ENCODE measurements around the gene DAB2IP. TPM values are rescaled to one million over a fixed set of nuclear protein-coding genes. Genes with fewer than 3 reads are reported as not detected.

Gene DAB2IP
- total RNA-seq, 1 experiment from 2014 or later: 31.0 TPM

DNA sequence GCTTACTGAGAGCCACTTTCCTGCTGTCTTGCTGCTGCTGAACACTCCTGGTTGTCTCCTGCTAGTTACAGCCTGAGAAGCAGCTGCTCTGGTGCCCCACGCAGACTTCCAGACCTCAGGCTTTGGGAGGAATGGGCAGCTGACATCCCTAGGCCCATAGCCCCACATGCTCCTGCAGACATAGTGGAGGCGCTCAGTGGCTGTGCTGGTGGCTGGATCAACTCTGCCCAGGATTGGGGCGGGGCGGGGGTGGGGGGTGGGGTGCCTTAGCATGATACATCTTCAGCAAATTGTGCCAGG is 93.9 kb downstream of the DAB2IP start:
- 0 out of 2 replicates have a peak overlapping the region, but pooled peaks have one; percentile 71 for H3K4me2 ChIP-seq (ENCODE audit: low read length)
- H3K4me1 ChIP-seq (ENCODE audit: control insufficient read depth in 1 of 2, insufficient read depth in 2 of 2, low read length in 2 of 2): peaks cover 58 to 79% of the 10 kb centered on the region in 2 experiments
- no peak for DNase-seq (ENCODE audit: low read depth, low spot score)
- no peak overlapping the region for H2AFZ ChIP-seq (ENCODE audit: low read depth, low read length, poor library complexity, severe bottlenecking)
- H3K27me3 ChIP-seq (ENCODE audit: insufficient read depth, low read length): no peaks in the 10 kb centered on the region
- peaks cover 36% of the 10 kb centered on the region; the same call in 1 of the 2 replicates for H3K79me2 ChIP-seq (ENCODE audit: insufficient read depth, low read length)
- no peak for TF ChIP-seq EGR1 (IDR thresholded peaks at IDR 0.05; ENCODE audit: low read depth)
- no peak for TF ChIP-seq EZH2 (IDR thresholded peaks at IDR 0.05)
- no peak for TF ChIP-seq YY1 (IDR thresholded peaks at IDR 0.05; ENCODE audit: extremely low read depth, insufficient replicate concordance, low read depth, low read length)
- TF ChIP-seq, protein P1, sequence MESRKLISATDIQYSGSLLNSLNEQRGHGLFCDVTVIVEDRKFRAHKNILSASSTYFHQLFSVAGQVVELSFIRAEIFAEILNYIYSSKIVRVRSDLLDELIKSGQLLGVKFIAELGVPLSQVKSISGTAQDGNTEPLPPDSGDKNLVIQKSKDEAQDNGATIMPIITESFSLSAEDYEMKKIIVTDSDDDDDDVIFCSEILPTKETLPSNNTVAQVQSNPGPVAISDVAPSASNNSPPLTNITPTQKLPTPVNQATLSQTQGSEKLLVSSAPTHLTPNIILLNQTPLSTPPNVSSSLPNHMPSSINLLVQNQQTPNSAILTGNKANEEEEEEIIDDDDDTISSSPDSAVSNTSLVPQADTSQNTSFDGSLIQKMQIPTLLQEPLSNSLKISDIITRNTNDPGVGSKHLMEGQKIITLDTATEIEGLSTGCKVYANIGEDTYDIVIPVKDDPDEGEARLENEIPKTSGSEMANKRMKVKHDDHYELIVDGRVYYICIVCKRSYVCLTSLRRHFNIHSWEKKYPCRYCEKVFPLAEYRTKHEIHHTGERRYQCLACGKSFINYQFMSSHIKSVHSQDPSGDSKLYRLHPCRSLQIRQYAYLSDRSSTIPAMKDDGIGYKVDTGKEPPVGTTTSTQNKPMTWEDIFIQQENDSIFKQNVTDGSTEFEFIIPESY (IDR thresholded peaks at IDR 0.05; ENCODE audit: extremely low read depth, insufficient replicate concordance, low read length): no peak
- TF ChIP-seq CEBPB (IDR thresholded peaks at IDR 0.05; ENCODE audit: low read depth): no peak
- ATAC-seq: no peak
- H3K4me3 ChIP-seq (replicated peaks in 1 of 2; ENCODE audit: low read depth in 1 of 2, low read length in 2 of 2): no peak overlapping the region
- ChIA-PET RAD21 (ENCODE audit: low non-redundant PET in 1 of 2, low total read pairs in 2 of 2, uncharacterized antibody in 2 of 2, unreplicated experiment in 2 of 2) (no interaction called here), CTCF (no interaction called here), POLR2A (no interaction called here)
- H3K27ac ChIP-seq (ENCODE audit: low read depth, low read length): no peak overlapping the region; the same call in 1 of the 2 replicates
- no peaks in the 10 kb centered on the region for H3K9me2 ChIP-seq (ENCODE audit: insufficient read depth)
- no peaks in the 10 kb centered on the region for H4K20me1 ChIP-seq (ENCODE audit: insufficient read depth)
- no peak overlapping the region for H3K9ac ChIP-seq (ENCODE audit: low read length)
- intact Hi-C loops (cut with micrococcal nuclease): no loop called here
- no peaks in the 10 kb centered on the region for H3K36me3 ChIP-seq (ENCODE audit: control insufficient read depth in 1 of 2, insufficient read depth in 2 of 2, low read length in 2 of 2)
- no TSS peak for BruUV-seq (replicated peaks)
- H3K9me3 ChIP-seq (ENCODE audit: control insufficient read depth in 1 of 2, insufficient read depth in 1 of 2, low read depth in 1 of 2, low read length in 2 of 2): no peaks in the 10 kb centered on the region

DNA sequence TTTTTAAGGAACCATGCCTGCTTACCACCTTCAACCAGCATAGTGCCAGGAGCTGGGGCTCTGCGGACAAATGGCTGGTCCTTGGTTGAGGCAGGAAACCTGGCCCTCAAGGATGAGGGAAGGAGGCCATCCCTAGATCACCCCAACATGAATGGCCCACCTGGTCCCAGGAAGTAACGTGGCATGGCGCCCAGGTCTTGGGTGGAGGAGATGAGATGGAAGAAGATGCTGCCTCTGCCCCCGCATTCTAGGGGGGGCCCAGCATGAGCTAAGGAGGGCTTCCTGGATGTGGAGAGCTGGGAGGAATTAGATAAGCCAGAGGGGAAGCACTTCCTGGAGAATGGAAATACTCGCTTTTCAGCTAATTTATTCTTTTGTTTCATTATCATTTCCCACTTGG is 95.0 kb downstream of the DAB2IP start:
- no TSS peak for BruUV-seq (replicated peaks)
- Histone ChIP-seq H4K20me1 (ENCODE audit: insufficient read depth) (no peaks in the 10 kb centered on the region), H3K27me3 (ENCODE audit: insufficient read depth, low read length) (no peaks in the 10 kb centered on the region), H3K4me2 (ENCODE audit: low read length) (no peak overlapping the region), H3K79me2 (ENCODE audit: insufficient read depth, low read length) (peaks cover 36% of the 10 kb centered on the region; the same call in 1 of the 2 replicates), H3K9ac (ENCODE audit: low read length) (no peak overlapping the region), H3K4me3 (replicated peaks in 1 of 2; ENCODE audit: low read depth in 1 of 2, low read length in 2 of 2) (no peak overlapping the region), H3K36me3 (ENCODE audit: control insufficient read depth in 1 of 2, insufficient read depth in 2 of 2, low read length in 2 of 2) (no peaks in the 10 kb centered on the region), H3K27ac (ENCODE audit: low read depth, low read length) (no peak overlapping the region), H3K4me1 (ENCODE audit: control insufficient read depth in 1 of 2, insufficient read depth in 2 of 2, low read length in 2 of 2) (peaks cover 69 to 83% of the 10 kb centered on the region in 2 experiments), H3K9me3 (ENCODE audit: control insufficient read depth in 1 of 2, insufficient read depth in 1 of 2, low read depth in 1 of 2, low read length in 2 of 2) (no peaks in the 10 kb centered on the region), H2AFZ (ENCODE audit: low read depth, low read length, poor library complexity, severe bottlenecking) (no peak overlapping the region), H3K9me2 (ENCODE audit: insufficient read depth) (no peaks in the 10 kb centered on the region)
- RAD21 ChIA-PET (ENCODE audit: low non-redundant PET in 1 of 2, low total read pairs in 2 of 2, uncharacterized antibody in 2 of 2, unreplicated experiment in 2 of 2): no interaction called here
- intact Hi-C loops (cut with micrococcal nuclease): no loop called here
- no peak for ATAC-seq
- POLR2A ChIA-PET: no interaction called here
- DNase-seq (ENCODE audit: low read depth, low spot score): no peak
- TF ChIP-seq EZH2phosphoT487 (IDR thresholded peaks at IDR 0.05; ENCODE audit: borderline replicate concordance): no peak
- CTCF ChIA-PET: no interaction called here

Measured in HCT116 (cell line).